CD4-positive, alpha-beta T cell treated with Interferon gamma for 1 hour (primary cell): Measurements from ENCODE around the gene RERE.

Experiments used
- DNase-seq: peaks from one replicate; pipeline ENCODE4 v3.0.0-alpha.2; 2020

The RERE gene

DNA sequence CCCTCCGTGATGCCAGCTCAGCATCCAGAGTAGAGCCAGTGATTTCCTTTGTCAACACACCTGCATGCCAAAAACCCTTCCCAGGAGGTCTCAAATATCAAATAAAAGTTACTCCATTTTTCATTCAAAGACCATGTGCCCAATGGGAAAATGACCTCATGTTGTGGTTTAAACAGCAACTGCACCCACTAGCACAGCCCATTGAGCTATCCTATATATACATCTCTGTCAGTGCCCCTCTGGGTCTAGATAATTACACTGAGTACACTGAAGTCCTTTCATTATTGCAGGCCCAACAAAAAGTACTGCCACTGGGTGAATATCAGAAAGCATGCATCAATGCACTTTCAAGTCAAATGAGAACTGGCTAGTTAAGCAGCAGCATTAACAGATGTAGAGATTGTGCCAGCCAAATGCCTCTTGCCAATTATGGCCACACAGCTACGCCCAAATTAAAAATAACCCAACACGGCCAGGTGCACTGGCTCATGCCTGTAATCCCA lies 381.8 kb downstream of the RERE start:
- no peak for DNase-seq

DNA sequence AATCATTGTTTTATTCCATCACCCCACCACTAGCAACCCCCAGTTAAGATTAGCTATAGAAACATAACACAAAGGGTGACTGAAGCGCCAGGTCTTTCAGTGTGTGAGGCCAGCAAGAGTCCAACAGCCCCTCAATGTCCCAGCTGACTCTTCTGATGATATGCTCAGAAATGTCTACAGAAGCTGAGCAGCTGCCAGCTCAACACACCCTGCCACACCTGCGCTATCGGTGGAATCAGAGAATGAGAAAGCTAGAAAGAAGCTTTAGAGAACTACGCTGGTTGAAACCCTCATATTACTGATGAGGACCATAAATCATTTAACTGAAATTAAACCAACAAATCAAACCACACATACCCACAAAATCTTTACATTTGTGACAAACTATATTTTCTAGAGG lies 383.3 kb downstream of the RERE start:
- DNase-seq: no peak

- no peak for DNase-seq
Observed at GRCh38 chr1:8431784-8432183, 385.7 kb downstream of the RERE start.

DNA sequence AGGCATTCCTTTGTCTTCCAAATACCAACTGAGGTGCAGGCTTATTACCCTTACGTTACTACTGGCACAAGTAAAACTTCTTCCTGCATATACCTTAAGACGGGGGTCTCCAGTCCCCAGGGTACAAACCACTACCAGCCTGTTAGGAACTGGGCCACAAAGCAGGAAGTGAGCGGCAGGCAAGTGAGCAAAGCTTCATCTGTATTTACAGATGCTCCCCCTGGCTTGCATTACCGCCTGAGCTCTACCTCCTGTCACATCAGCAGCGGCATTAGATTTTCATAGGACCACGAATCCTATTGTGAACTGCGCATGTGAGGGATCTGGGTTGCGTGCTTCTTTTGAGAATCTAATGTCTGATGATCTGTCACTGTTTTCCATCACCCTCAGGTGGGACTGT lies 386.4 kb downstream of the RERE start:
- peak; percentile 52 for DNase-seq

GRCh38 chr1:8430476-8430875 lies 387.0 kb downstream of the RERE start:
- DNase-seq: no peak

GRCh38 chr1:8429549-8430110 lies 387.8 kb downstream of the RERE start:
- no peak for DNase-seq

- no peak for DNase-seq
Observed at GRCh38 chr1:8428441-8428840, 389.0 kb downstream of the RERE start.

DNA sequence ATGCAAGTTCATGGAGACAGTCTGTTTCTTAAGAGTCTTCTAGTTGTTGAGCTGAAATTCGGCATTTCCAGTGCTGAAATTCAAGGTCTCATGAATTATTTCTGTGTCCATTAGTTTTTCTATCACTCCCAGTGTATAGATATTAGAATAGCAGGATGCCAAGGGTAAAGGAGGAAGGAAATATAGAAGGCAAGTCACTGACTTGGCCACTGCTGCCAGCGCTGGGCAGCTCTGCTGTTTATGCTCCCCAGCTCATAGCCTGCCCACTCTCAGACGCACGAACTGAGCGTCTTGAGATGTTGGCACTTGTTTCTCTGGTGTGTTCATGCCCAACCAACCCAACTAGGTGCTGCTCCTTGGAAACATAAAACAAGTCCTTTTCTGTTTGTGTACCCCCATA lies 389.5 kb downstream of the RERE start:
- DNase-seq: peak; percentile 41

DNA sequence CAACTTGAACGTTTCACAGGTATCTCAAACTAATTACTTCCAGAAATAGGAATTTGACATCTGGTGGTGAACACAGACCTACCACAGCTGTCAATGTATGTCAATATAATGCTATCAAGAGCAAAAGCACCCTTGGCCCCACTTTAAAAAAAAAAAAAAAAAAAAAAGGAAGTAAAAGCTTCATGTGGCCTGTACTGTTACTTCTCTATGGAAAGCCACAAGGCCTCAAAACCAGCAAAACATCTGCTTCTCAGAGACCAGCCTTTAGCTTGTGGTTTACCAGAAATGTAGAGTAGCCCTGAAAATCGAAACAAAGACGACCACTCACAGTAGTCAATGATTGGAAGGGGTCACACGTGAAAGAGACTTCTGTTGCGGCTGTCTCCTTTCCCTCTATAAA lies 389.9 kb downstream of the RERE start:
- DNase-seq: peak; percentile 66

GRCh38 chr1:8426996-8427395 lies 390.4 kb downstream of the RERE start:
- no peak for DNase-seq

GRCh38 chr1:8425781-8426161 lies 391.7 kb downstream of the RERE start:
- no peak for DNase-seq

GRCh38 chr1:8425150-8425780 lies 392.2 kb downstream of the RERE start:
- no peak for DNase-seq

DNA sequence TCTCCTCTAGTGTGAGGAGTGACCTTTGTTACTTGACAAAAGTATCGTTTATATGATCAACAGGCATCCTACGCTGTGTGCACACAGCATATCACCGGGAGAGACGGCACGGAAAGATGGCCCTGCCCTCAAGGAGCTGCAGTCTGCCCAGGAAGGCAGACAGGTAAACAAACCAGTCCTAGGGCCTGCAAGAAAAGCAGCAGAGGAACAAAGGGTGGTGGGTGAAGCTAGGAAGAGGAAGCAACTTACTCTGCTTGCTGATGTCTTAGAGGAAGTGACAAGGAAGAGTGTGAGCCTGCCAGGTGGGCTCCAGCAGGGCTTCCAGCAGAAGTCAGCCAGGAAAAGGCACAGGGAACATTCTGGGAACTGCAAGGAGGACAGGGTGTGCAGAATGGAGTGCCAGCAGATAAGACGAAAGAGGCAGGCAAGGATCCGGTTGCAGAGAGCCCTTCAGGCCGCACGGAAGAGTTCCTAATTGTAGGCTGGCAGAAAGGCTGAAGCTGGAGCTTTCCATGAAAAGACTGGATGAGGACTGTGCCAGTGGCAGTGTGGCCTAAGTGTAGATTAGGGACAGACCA lies 392.8 kb downstream of the RERE start:
- peak; percentile 67 for DNase-seq

- DNase-seq: peak; percentile 45
Observed at GRCh38 chr1:8423692-8424538, 393.5 kb downstream of the RERE start.

DNA sequence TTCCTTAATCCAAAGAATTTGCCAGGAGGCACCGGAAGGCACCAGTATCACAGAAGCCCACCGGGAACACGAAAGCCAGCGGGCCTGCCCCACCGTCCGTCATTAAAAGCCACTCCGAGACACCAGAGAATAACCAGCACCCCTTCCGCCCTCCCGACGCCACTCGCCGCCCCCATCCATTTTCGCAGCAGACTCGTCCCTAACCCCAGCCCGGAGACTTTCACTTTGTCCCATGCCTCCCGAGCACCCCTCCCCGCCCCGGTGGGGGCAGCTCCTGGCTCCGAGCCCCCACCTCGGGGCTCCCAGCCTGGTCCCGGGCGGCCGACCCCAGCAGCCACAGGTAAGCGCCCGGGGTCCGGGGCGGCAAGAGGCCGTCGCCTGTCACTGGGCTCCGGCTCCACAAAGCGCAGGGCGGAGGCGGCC lies 394.2 kb downstream of the RERE start:
- peak; percentile 24 for DNase-seq

DNA sequence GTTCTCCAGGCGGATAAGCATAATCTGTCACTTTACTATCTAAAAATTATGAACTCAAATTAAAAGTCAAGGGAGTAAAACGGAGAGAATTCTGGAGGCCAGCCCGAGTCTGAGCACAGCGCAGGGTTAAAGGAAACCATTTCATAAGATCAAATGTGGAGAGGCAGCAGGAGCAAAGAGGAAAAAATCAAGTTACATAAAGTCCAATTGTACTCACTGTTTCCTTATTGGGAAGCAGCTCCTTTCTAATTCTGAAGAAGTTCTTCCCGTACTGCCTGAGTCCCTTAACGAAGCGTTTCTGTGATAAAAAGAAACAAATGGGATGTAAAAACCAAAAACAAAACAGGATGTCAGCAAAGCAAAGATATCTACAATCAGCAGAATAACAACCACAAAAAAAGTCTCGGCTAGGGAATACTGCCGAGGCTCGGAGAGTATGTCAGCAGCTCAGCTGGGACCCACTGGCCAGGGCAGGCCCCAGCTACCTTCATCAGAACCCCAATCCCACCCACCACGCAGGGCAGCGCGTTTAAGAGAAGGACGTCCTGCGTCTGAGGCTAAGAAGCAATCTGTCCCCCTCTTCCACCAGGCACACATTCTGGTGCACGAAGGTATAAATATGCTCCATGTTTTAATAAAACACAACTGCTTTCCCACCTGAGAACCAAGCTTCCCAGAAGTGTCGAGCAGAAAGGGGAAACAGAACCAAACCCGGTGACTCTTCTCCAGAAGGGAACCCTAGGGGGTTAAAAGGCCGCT lies 394.8 kb downstream of the RERE start:
- DNase-seq: peak; percentile 7

- DNase-seq: no peak
Observed at GRCh38 chr1:8421721-8422120, 395.7 kb downstream of the RERE start.

GRCh38 chr1:8420318-8420717 lies 397.1 kb downstream of the RERE start:
- DNase-seq: no peak

DNA sequence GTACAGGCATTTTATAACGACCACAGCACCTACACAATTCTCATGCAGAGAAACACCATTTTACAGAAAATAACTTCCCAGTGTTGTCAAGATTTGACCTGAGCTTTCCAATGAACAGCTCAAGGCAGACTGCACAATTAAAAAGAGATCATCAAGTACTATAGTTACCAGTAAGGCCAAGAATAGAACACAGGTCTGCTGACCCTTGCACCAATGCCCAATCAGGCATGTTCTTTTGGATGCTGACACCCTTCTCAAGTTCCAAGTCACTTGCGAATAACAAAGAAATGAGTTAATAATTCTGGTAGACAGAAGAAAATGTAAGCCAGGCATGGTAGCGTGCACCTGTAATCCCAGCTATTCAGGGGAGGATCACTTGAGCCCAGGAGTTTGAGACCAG lies 397.6 kb downstream of the RERE start:
- DNase-seq: no peak

DNA sequence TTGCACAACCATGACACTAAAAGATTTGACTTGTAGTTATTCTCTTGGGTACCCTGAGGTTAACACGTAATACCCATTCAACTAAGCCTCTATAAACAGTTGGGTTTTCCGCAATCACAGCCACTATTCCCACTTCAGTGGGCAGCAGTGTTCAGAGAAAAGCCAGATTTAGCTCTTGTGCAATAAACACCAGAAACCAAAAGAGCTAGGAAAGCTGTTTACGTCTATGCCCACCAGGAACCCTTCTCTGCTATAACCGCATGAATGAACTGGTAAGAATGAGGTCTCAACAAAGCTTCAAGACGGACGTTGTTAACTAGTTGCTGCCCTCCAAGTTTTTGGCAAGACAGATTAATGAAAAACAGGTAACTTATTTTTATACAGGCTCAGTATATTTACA lies 398.3 kb downstream of the RERE start:
- no peak for DNase-seq

DNA sequence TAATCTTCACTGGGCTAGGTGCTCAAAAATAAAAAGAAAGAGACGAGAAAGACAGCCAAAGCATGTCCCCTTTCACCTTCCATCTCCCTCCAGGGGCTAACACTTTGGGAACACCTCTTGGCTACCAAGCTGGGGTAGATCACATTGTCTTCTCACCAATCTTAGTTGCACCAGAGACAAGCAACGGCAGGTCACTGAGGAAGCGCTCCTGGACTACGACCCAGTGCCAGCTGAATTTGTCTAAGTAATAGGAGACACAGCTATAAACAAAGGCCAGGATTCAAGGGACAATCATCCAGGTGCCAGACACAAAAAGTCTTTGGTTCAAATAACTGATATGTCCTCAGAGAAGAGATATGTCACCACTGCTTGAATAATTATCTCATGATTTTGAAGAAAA lies 399.1 kb downstream of the RERE start:
- DNase-seq: no peak

DNA sequence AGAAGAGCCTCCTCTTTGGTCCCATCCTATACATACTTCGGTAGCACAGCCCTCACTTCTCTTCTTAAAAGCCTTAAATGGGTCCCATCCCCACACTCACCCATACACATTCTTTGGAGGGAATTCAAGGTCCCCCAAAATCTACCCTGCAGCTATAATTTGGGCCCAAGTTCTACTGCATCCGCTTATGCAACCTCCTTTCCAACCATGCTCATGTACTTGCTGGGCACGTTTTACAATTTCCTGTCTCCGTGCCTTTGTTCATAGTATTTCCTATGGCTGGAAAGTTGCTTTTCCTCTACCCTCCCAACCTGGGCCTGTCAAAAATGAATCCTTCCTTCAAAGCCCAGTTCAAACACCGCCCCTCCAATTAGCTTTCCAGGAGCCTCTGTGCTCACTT lies 399.8 kb downstream of the RERE start:
- no peak for DNase-seq

DNA sequence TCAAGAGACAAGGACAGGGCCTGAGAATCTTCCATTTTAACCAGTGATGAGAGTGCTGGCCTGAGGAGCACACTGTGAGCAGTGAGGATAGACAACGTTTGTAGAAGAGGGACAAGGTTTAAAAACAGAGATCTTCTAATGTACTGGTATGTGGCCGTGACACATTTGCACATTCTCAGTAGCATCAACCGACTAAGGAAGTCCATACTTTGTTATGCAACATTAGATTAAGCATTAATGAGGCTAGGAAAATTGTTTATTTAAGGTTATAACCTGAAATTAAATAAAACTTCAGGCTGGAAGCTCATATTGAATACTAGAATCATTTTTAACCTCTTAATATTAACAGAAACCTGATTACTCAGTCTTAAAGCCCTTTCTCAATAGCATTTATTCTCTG lies 400.6 kb downstream of the RERE start:
- no peak for DNase-seq
